IMR-90 (cell line): ENCODE results near the gene MAGEB17. TPM values are rescaled to one million over a fixed set of nuclear protein-coding genes. Genes with fewer than 3 reads are reported as not detected.

ENCODE experiments used
- ATAC-seq: fragments of 200-7000 bp; cut with Tn5 transposase; 2 replicates; pipeline ENCODE4 v1.9.1; 2020; ENCODE audit warnings: low read depth, mild to moderate bottlenecking, moderate library complexity
- BruUV-seq: library from RNA; stranded (reverse); fragments of 400-500 nt; replicated peaks from 2 replicates; lab custom pipeline; 2021; lab: Mats Ljungman, UMichigan
- CTCF ChIA-PET: fragments of 300-600 bp; formaldehyde crosslinking; extraction: SDS; loops from one replicate; lab custom pipeline; 2021; ENCODE audit warnings: antibody characterized with exemption; lab: Yijun Ruan, JAX
- POLR2A ChIA-PET: fragments of 300-600 bp; sonication (Branson Sonifier 250); formaldehyde crosslinking; loops from one replicate; lab custom pipeline; 2022; ENCODE audit warnings: antibody characterized with exemption; ENCODE audit not compliant: unreplicated experiment; lab: Charles Lee
- DNase-seq: peaks from one replicate; pipeline ENCODE4 v3.0.0; 2013
- H2AFZ ChIP-seq: replicated peaks from 2 replicates; pipeline ENCODE3; 2013; ENCODE audit warnings: low read length, mild to moderate bottlenecking; ENCODE audit not compliant: poor library complexity
- H2AK5ac ChIP-seq: 2 replicates; pipeline ENCODE4 v1.6.1; 2013; ENCODE audit warnings: low read depth, low read length, inconsistent platforms
- H2AK9ac ChIP-seq: replicated peaks from 2 replicates; pipeline ENCODE3; 2013; ENCODE audit warnings: mild to moderate bottlenecking, low read depth, low read length, moderate library complexity; ENCODE audit not compliant: poor library complexity
- H2BK120ac ChIP-seq: 2 replicates; pipeline ENCODE4 v1.6.1; 2013; ENCODE audit warnings: low read depth, low read length, inconsistent platforms
- H2BK15ac ChIP-seq: 3 replicates; pipeline ENCODE4 v1.6.1; 2013; ENCODE audit warnings: low read depth, low read length, inconsistent platforms
- H2BK20ac ChIP-seq: 2 replicates; pipeline ENCODE4 v1.6.1; 2013; ENCODE audit warnings: low read depth, mild to moderate bottlenecking, inconsistent platforms, low read length, moderate library complexity
- H2BK5ac ChIP-seq: 2 replicates; pipeline ENCODE4 v1.6.1; 2013; ENCODE audit warnings: mild to moderate bottlenecking, low read depth, low read length, inconsistent platforms; ENCODE audit not compliant: poor library complexity, severe bottlenecking
- H3K14ac ChIP-seq: replicated peaks from 2 replicates; pipeline ENCODE4 v1.6.1; 2013; ENCODE audit warnings: low read depth, low read length, inconsistent platforms
- H3K18ac ChIP-seq: 2 replicates; pipeline ENCODE4 v1.6.1; 2013; ENCODE audit warnings: low read depth, low read length, control low read depth
- H3K23ac ChIP-seq: 2 replicates; pipeline ENCODE4 v1.6.1; 2013; ENCODE audit warnings: low read depth, low read length, inconsistent platforms
- H3K27ac ChIP-seq: 2 replicates; pipeline ENCODE4 v1.5.1; 2013; ENCODE audit warnings: mild to moderate bottlenecking, control low read depth, low read length; ENCODE audit not compliant: insufficient read depth
- H3K27me3 ChIP-seq: 2 replicates; pipeline ENCODE4 v1.6.1; 2013; ENCODE audit warnings: low read length; ENCODE audit not compliant: control insufficient read depth, insufficient read depth
- H3K36me3 ChIP-seq: 2 replicates; pipeline ENCODE4 v1.6.1; 2013; ENCODE audit warnings: low read length, mixed read lengths; ENCODE audit not compliant: control insufficient read depth, insufficient read depth
- H3K4ac ChIP-seq: 2 replicates; pipeline ENCODE4 v1.6.1; 2013; ENCODE audit warnings: low read depth, low read length, inconsistent platforms
- H3K4me1 ChIP-seq: 2 replicates; pipeline ENCODE4 v1.6.1; 2013; ENCODE audit warnings: low read length, mixed read lengths; ENCODE audit not compliant: control insufficient read depth, insufficient read depth
- H3K4me2 ChIP-seq: 2 replicates; pipeline ENCODE4 v1.6.1; 2013; ENCODE audit warnings: low read depth, mild to moderate bottlenecking, control low read depth, low read length, moderate library complexity
- H3K4me3 ChIP-seq: 2 replicates; pipeline ENCODE4 v1.5.1; 2013; ENCODE audit warnings: low read depth, mild to moderate bottlenecking, control low read depth, low read length, moderate library complexity; ENCODE audit not compliant: insufficient read depth
- H3K56ac ChIP-seq: 2 replicates; pipeline ENCODE4 v1.6.1; 2013; ENCODE audit warnings: low read length, inconsistent platforms; ENCODE audit not compliant: insufficient read depth; ENCODE audit errors: extremely low read depth
- H3K79me1 ChIP-seq, 2 experiments: 2 replicates each; pipeline ENCODE4 v1.6.1; 2013; ENCODE audit warnings: low read length in 2 of 2, inconsistent platforms in 1 of 2, low read depth in 1 of 2
- H3K9ac ChIP-seq: 2 replicates; pipeline ENCODE4 v1.6.1; 2013; ENCODE audit warnings: low read depth, low read length, control low read depth
- H3K9me1 ChIP-seq: 2 replicates; pipeline ENCODE4 v1.6.1; 2013; ENCODE audit warnings: low read length, inconsistent platforms; ENCODE audit not compliant: insufficient read depth
- H3K9me3 ChIP-seq: 2 replicates; pipeline ENCODE4 v1.6.1; 2013; ENCODE audit warnings: low read length; ENCODE audit not compliant: control insufficient read depth, insufficient read depth
- H4K20me1 ChIP-seq: 2 replicates; pipeline ENCODE4 v1.6.1; 2013; ENCODE audit warnings: low read length, inconsistent platforms; ENCODE audit not compliant: insufficient read depth
- H4K5ac ChIP-seq: 2 replicates; pipeline ENCODE4 v1.6.1; 2013; ENCODE audit warnings: mild to moderate bottlenecking, low read depth, low read length, control low read depth
- H4K8ac ChIP-seq, 2 experiments: 2 replicates each; pipeline ENCODE4 v1.6.1; 2013; ENCODE audit warnings: low read depth in 2 of 2, low read length in 2 of 2, control low read depth in 1 of 2, inconsistent platforms in 1 of 2
- H4K91ac ChIP-seq: 2 replicates; pipeline ENCODE4 v1.6.1; 2013; ENCODE audit warnings: low read depth, low read length, inconsistent platforms; ENCODE audit not compliant: insufficient read depth
- BHLHE40 ChIP-seq: fragments of 150-350 bp; IDR thresholded peaks from 2 replicates; pipeline ENCODE4 v1.6.1; 2016; ENCODE audit warnings: mild to moderate bottlenecking, low read depth, low read length
- CEBPB ChIP-seq: IDR thresholded peaks from 2 replicates; pipeline ENCODE4 v1.6.1; 2012; ENCODE audit warnings: low read depth, low read length, improper control_type of control experiment
- CHD1 ChIP-seq: IDR thresholded peaks from 2 replicates; pipeline ENCODE4 v1.6.1; 2012; ENCODE audit warnings: low read depth, low read length, improper control_type of control experiment
- CTCF ChIP-seq: conservative IDR thresholded peaks from 2 replicates; pipeline ENCODE4 v1.5.1; 2012; ENCODE audit warnings: mild to moderate bottlenecking, low read depth, low read length, improper control_type of control experiment
- ELK1 ChIP-seq: fragments of 150-350 bp; IDR thresholded peaks from 2 replicates; pipeline ENCODE4 v1.6.1; 2016; ENCODE audit warnings: low read depth, mild to moderate bottlenecking, low read length, moderate library complexity, borderline replicate concordance
- FOS ChIP-seq: fragments of 150-350 bp; IDR thresholded peaks from 2 replicates; pipeline ENCODE4 v1.6.1; 2016; ENCODE audit warnings: low read depth, low read length
- MAZ ChIP-seq: IDR thresholded peaks from 2 replicates; pipeline ENCODE4 v1.6.1; 2012; ENCODE audit warnings: low read depth, mild to moderate bottlenecking, low read length, improper control_type of control experiment, moderate library complexity, borderline replicate concordance
- NFE2L2 ChIP-seq: fragments of 150-350 bp; IDR thresholded peaks from 2 replicates; pipeline ENCODE4 v1.6.1; 2016; ENCODE audit warnings: low read depth, mild to moderate bottlenecking, low read length
- POLR2A ChIP-seq: IDR thresholded peaks from 2 replicates; pipeline ENCODE4 v1.6.1; 2012; ENCODE audit warnings: mild to moderate bottlenecking, low read depth, low read length
- RAD21 ChIP-seq: IDR thresholded peaks from 2 replicates; pipeline ENCODE4 v1.6.1; 2012; ENCODE audit warnings: low read length, improper control_type of control experiment
- RCOR1 ChIP-seq: IDR thresholded peaks from 2 replicates; pipeline ENCODE4 v1.6.1; 2012; ENCODE audit warnings: mild to moderate bottlenecking, low read length, improper control_type of control experiment; ENCODE audit not compliant: insufficient replicate concordance
- RFX5 ChIP-seq: IDR thresholded peaks from 2 replicates; pipeline ENCODE4 v1.8.0; 2012; ENCODE audit warnings: low read depth, mild to moderate bottlenecking, low read length, moderate library complexity
- WGBS, 2 experiments: methylation state at CpG; one replicate each; pipeline versions ENCODE4 v1.1.5 to v1.1.7; 2013; ENCODE audit warnings: missing lambda C conversion rate in 2 of 2; ENCODE audit not compliant: insufficient read length in 1 of 2; ENCODE audit errors: extremely low coverage in 2 of 2; 5-methylcytosine and 5-hydroxymethylcytosine counted together
- dilution Hi-C: fragments of 300-500 bp; cut with HindIII; formaldehyde crosslinking; loops from one replicate; pipeline ENCODE4 v1.14.3; 2018; ENCODE audit warnings: low sequenced_read_pairs; ENCODE audit not compliant: unreplicated experiment
- in situ Hi-C: fragments of 300-500 bp; cut with MboI; formaldehyde crosslinking; loops from 3 replicates; pipeline ENCODE4 v1.14.3; 2019; ENCODE audit warnings: low sequenced_read_pairs, inconsistent platforms, mixed read lengths
- intact Hi-C: fragments of 100-400 bp; cut with micrococcal nuclease; formaldehyde crosslinking; loops from 2 replicates; pipeline ENCODE4 v1.10.0; 2022
- polyA plus RNA-seq, 3 experiments: library from polyadenylated mRNA; depleted of rRNA; stranded (reverse); fragments of >200 nt; gene quantifications; 2 replicates each; pipeline ENCODE4 v1.2.3, GENCODE V29; 2012; ENCODE audit warnings: low replicate concordance in 1 of 3
- total RNA-seq: library from RNA; depleted of rRNA; stranded (reverse); fragments of >200 nt; gene quantifications from 2 replicates; pipeline ENCODE4 v1.2.3, GENCODE V29; 2012

MAGEB17 gene
- total and polyA plus RNA-seq, 2 of the 4 experiments (the other 2 are of a cell fraction): under 0.01 to 0.34 TPM

GRCh38 chrX:16138108-16138427 is 29.2 kb upstream of the MAGEB17 start:
- no peak for DNase-seq
- BruUV-seq: no TSS peak
- CTCF ChIA-PET: interaction anchor here (0.5 to 1.3 kb wide), 3 partner anchors 12 to 417 kb away, joined by 3 to 6 read pairs (median 3); no protein-coding TSS in a partner anchor

More at GRCh38 chrX:16138108-16138427, 29.2 kb upstream of the MAGEB17 start:
- no peaks in the 10 kb centered on the region; the same call in none of the 2 replicates for H3K27me3 ChIP-seq
- POLR2A ChIA-PET: no interaction called here
- no peak overlapping the region for H3K56ac ChIP-seq
- H4K5ac ChIP-seq: no peak overlapping the region
- dilution Hi-C loops: no loop called here
- H4K20me1 ChIP-seq: no peaks in the 10 kb centered on the region
- no peak overlapping the region for H2AK5ac ChIP-seq
- no peak overlapping the region for H3K4me2 ChIP-seq
- H3K9me3 ChIP-seq: no peaks in the 10 kb centered on the region
- H2BK120ac ChIP-seq: no peak overlapping the region
- H3K4me1 ChIP-seq: no peaks in the 10 kb centered on the region
- H4K91ac ChIP-seq: no peak overlapping the region
- H3K9ac ChIP-seq: no peak overlapping the region
- no peak overlapping the region for H3K4ac ChIP-seq
- in situ Hi-C loops: no loop called here
- no peak overlapping the region for H4K8ac ChIP-seq
- no peak for ATAC-seq
- TF ChIP-seq CHD1 (no peak), ELK1 (no peak), RCOR1 (no peak), MAZ (no peak), NFE2L2 (no peak), RFX5 (no peak), RAD21 (no peak), CEBPB (no peak), POLR2A (no peak), FOS (no peak), CTCF (no peak), BHLHE40 (no peak)
- intact Hi-C loops: no loop called here
- no peak overlapping the region for H3K4me3 ChIP-seq
- H2BK15ac ChIP-seq: no peak overlapping the region
- H2BK5ac ChIP-seq: no peak overlapping the region
- H3K23ac ChIP-seq: no peak overlapping the region
- H3K9me1 ChIP-seq: no peaks in the 10 kb centered on the region
- no peaks in the 10 kb centered on the region for H3K36me3 ChIP-seq
- H2BK20ac ChIP-seq: no peak overlapping the region
- H3K27ac ChIP-seq: no peak overlapping the region
- no CpG with 5 or more reads among the region's 1 CpG for WGBS, 2 experiments
- H2AFZ ChIP-seq: no peak overlapping the region
- no peak overlapping the region for H3K14ac ChIP-seq
- no peak overlapping the region for H2AK9ac ChIP-seq
- H3K79me1 ChIP-seq: peaks cover 0 to 4% of the 10 kb centered on the region in 2 experiments; a peak in 2 of 4 replicates
- no peak overlapping the region for H3K18ac ChIP-seq
